Kidney epithelial cell (primary cell): ENCODE measurements around the gene CYTH2. TPM values are rescaled to one million over a fixed set of nuclear protein-coding genes. Genes with fewer than 3 reads are reported as not detected.

Experiments used
- DNase-seq: peaks from one replicate; pipeline ENCODE4 v3.0.0-alpha.2; 2010; ENCODE audit warnings: low read depth
- H3K27me3 ChIP-seq: 2 replicates; pipeline ENCODE4 v1.6.0; 2011; ENCODE audit warnings: low read length; ENCODE audit not compliant: control insufficient read depth, insufficient read depth
- H3K36me3 ChIP-seq: 2 replicates; pipeline ENCODE4 v1.5.1; 2011; ENCODE audit warnings: low read length; ENCODE audit not compliant: control insufficient read depth, insufficient read depth
- H3K4me3 ChIP-seq: 2 replicates; pipeline ENCODE4 v1.5.1; 2011; ENCODE audit warnings: low read depth, mild to moderate bottlenecking, control low read depth, low read length
- total RNA-seq: library from RNA; depleted of rRNA; stranded (reverse); fragments of >200 nt; gene quantifications from 2 replicates; pipeline ENCODE4 v1.2.3, GENCODE V29; 2015
- TF ChIP-seq, protein P1 (sequence below): IDR thresholded peaks from 2 replicates; pipeline ENCODE4 v1.5.1; 2011; ENCODE audit warnings: mild to moderate bottlenecking, moderate library complexity, low read length, control low read depth, inconsistent platforms; ENCODE audit not compliant: insufficient read depth, poor library complexity, severe bottlenecking

CYTH2 gene
- total RNA-seq, 1 donor from 2014 or later: 77.3 TPM

DNA sequence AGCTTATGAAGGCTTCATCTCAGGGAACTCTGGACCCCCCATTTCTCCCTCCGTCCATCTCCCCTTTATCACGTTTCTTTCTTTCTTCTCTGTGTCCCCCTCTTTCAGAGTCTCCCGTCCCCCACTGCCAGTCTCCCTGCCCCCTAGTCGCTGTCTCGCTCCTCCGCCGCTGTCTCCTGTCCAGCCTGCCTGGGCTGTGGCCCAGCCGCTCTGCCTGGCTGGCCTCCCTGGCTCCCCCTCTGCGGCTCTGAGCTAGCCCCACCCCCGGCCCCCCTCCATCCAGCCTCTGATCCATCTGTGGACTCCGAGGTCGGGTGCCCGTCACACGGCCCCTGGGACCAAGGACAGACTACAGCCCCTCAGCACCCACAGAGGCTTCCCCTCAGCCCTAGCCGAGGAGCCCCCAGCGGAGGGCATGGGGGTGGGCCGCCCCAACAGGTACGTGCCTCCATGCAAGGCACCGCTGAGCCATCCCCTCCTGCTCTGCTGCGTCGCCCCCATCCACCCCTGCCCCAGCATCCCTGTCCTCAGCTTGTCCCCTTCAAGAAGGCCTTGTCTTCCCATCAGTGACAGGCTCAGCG lies 14.9 kb upstream of the CYTH2 start:
- TF ChIP-seq, protein P1, sequence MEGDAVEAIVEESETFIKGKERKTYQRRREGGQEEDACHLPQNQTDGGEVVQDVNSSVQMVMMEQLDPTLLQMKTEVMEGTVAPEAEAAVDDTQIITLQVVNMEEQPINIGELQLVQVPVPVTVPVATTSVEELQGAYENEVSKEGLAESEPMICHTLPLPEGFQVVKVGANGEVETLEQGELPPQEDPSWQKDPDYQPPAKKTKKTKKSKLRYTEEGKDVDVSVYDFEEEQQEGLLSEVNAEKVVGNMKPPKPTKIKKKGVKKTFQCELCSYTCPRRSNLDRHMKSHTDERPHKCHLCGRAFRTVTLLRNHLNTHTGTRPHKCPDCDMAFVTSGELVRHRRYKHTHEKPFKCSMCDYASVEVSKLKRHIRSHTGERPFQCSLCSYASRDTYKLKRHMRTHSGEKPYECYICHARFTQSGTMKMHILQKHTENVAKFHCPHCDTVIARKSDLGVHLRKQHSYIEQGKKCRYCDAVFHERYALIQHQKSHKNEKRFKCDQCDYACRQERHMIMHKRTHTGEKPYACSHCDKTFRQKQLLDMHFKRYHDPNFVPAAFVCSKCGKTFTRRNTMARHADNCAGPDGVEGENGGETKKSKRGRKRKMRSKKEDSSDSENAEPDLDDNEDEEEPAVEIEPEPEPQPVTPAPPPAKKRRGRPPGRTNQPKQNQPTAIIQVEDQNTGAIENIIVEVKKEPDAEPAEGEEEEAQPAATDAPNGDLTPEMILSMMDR: no peak
- peaks cover 3% of the 10 kb centered on the region for H3K36me3 ChIP-seq
- no peaks in the 10 kb centered on the region for H3K27me3 ChIP-seq
- no peak for DNase-seq
- H3K4me3 ChIP-seq: no peak overlapping the region

DNA sequence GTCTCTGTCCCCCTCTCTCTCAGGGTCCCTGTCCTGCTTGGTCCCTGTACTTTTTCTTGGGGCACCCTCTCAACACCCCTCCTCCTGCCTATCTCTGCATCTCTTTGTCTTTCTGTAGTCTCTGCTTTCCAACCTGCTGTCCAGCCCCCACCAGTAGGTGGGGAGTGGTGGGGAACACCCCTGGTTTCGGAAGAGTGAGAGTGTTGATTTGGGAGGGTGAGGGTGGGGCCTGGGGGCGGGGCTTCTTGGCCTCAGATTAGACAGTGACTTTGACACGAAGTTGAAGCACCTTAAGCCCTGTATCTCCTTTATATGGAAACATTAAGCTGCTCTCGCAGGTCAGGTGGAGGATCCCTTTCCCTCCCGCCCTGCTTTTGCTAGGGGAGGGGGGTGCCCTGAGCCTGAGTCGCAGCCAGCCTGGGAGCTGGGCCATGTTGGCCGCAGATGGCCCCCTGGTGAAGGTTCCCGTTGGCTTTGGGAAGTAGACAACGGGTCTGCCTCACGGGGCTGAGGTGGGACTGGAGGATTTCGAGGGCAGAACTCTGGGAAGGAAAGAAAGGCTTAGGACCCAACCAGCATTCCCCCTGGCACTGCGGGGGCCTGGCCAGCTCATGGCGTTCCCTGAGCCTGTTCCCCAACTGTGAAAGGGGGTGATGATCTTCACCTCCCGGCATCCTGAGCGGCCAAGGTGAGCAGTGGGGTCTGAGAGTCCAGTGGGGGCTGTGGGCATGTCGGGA lies 13.8 kb upstream of the CYTH2 start, which contains the start of gene KCNJ14:
Gene KCNJ14 (plus strand): TSS at position 404 of the 737 bp plus-strand sequence. CDS start 6,151 bp downstream, outside the sequence.
- Histone ChIP-seq H3K4me3 (no peak within 1 kb of the TSS), H3K27me3 (no peaks in the 10 kb centered on the region), H3K36me3 (peaks cover 3% of the 10 kb centered on the region)
- TF ChIP-seq, protein P1: no peak
- no peak for DNase-seq

DNA sequence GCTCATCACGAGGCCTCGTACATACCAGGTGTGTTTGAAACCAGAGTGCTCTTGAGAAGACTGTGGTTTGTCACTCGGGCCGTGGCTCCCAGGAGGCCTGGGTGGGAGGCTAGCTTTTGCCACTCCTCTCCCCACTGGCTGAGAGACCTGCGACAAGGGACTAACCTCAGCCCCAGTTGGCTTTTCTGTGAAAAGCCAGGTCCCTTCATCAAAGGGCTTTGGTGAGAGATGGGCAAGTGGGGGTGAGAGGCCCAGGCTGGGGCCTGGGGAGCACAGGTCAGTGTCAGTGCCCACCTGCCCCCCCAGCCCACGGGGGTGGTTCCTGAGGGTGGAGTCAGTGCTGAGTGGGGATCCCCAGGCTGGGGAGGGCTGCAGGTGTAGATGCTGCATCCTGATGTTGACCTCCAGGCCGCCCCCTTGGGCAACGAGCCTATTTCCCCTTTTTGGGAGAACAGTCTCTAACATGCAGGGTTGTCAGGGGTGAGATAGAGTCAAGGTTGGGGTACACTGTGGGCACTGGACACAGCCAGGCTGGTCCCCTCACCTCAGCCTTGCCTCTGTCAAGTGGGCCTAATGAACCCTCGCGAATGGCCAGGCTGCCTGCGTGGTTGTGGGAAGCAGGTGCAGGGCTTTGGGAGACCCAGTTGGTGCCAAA lies 13.1 kb upstream of the CYTH2 start:
- Histone ChIP-seq H3K27me3 (no peaks in the 10 kb centered on the region), H3K4me3 (no peak overlapping the region), H3K36me3 (peaks cover 3% of the 10 kb centered on the region)
- TF ChIP-seq, protein P1: no peak
- DNase-seq: no peak

DNA sequence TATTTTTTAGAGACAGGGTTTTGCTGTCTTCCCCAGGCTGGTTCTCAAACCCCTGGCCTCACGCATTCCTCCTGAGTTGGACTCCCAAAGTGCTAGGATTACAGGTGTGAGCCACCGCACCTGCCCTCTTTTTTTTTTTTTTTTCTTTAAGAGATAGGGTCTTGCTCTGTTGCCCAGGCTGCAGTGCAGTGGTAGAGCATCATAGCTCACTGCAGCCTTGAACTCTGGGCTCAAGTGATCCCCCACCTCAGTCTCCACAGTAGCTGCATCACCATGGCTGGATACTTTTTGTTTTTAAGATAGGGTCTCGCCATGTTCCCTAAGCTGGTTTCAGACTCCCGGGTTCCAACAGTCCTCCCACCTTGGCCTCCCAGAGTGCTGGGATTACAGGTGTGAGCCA lies 12.3 kb upstream of the CYTH2 start:
- TF ChIP-seq, protein P1: no peak
- H3K36me3 ChIP-seq: peaks cover 3% of the 10 kb centered on the region

DNA sequence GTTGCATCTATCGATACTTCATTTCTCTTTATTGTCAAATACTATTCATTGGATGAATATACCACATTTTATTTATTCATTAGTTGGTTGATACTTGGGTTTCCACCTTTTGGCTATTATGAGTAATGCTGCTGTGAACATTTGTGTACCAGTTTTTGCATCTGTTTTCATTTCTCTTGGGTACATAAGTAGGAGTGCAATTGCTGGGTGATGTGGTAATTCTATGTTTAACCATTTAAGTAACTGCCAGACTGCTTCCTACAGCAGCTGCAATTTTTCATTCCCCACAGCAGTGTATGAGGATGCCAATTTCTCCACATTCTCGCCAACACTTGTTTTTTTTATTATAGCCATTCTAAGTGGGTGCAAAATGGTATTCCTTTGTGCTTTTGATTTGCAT lies 11.2 kb upstream of the CYTH2 start:
- TF ChIP-seq, protein P1: no peak

More for the DNA sequence above, 12.3 kb upstream of the CYTH2 start:
- no peaks in the 10 kb centered on the region for H3K27me3 ChIP-seq
- H3K4me3 ChIP-seq: no peak overlapping the region
- no peak for DNase-seq

More for the DNA sequence above, 11.2 kb upstream of the CYTH2 start:
- H3K4me3 ChIP-seq: no peak overlapping the region
- H3K36me3 ChIP-seq: peaks cover 1% of the 10 kb centered on the region
- DNase-seq: no peak
- H3K27me3 ChIP-seq: no peaks in the 10 kb centered on the region
